Transverse colon (tissue), 4 donors: ENCODE results near the gene ADAMTS14. TPM values are rescaled to one million over a fixed set of nuclear protein-coding genes. Genes with fewer than 3 reads are reported as not detected.

Experiments
- DNase-seq: peaks from one replicate; pipeline ENCODE4 v3.0.0-alpha.2; 2019
- H3K27ac ChIP-seq, 4 donors: fragments of 200-600 bp; sonication (generic); 2 replicates each; pipeline ENCODE4 v1.5.1; 2016 to 2018; ENCODE audit warnings: inconsistent platforms in 4 of 4
- H3K27me3 ChIP-seq: fragments of 200-600 bp; sonication (generic); 2 replicates; pipeline ENCODE4 v1.5.1; 2017; ENCODE audit warnings: inconsistent platforms
- H3K36me3 ChIP-seq, 4 donors: fragments of 200-600 bp; sonication (generic); 2 replicates each; pipeline ENCODE4 v1.5.1; 2017 to 2019; ENCODE audit warnings: inconsistent platforms in 4 of 4
- H3K4me1 ChIP-seq, 4 donors: fragments of 200-600 bp; sonication (generic); 2 replicates each; pipeline ENCODE4 v1.5.1; 2017 to 2020; ENCODE audit warnings: inconsistent platforms in 4 of 4
- H3K4me3 ChIP-seq, 4 donors: fragments of 200-600 bp; sonication (generic); 1 replicate in 1 of 4; 2 replicates in 3 of 4; pipeline versions ENCODE4 v1.5.1 to v1.6.1; 2017 to 2019; ENCODE audit warnings: inconsistent platforms in 4 of 4
- H3K9me3 ChIP-seq, 2 donors: fragments of 200-600 bp; sonication (generic); 2 replicates each; pipeline ENCODE4 v1.5.1; 2017 to 2019; ENCODE audit warnings: inconsistent platforms in 2 of 2
- CTCF ChIP-seq, 5 experiments: fragments of 200-600 bp in 3 of 5; fragments of 450-650 bp in 2 of 5; sonication (generic) in 3 of 5; IDR thresholded peaks; 1 replicate in 2 of 5; 2 replicates in 3 of 5; pipeline ENCODE4 v1.5.1; 2016 to 2017; ENCODE audit warnings: antibody characterized with exemption in 5 of 5, inconsistent platforms in 3 of 5, mild to moderate bottlenecking in 2 of 5, moderate library complexity in 1 of 5
- EP300 ChIP-seq: sonication (generic); formaldehyde crosslinking; IDR thresholded peaks from one replicate; pipeline ENCODE4 v1.6.1; 2017; ENCODE audit warnings: antibody characterized with exemption, low read depth
- POLR2A ChIP-seq: fragments of 450-650 bp; IDR thresholded peaks from one replicate; pipeline ENCODE4 v1.6.1; 2016; ENCODE audit warnings: antibody characterized with exemption, mild to moderate bottlenecking, moderate library complexity
- POLR2AphosphoS5 ChIP-seq, 3 donors: sonication (generic); formaldehyde crosslinking; IDR thresholded peaks; one replicate each; pipeline ENCODE4 v1.6.1; 2016; ENCODE audit warnings: antibody characterized with exemption in 3 of 3
- WGBS, 2 donors: methylation state at CpG; one replicate each; pipeline ENCODE4 v1.1.5; 2018; ENCODE audit warnings: low coverage in 1 of 2; 5-methylcytosine and 5-hydroxymethylcytosine counted together
- in situ Hi-C, 4 donors: fragments of 200-750 bp; cut with MboI; loops; one replicate each; pipeline versions ENCODE4 v1.15.0 to v1.15.1; 2017; ENCODE audit warnings: low sequenced_read_pairs in 3 of 4, low pct_ligation_motif_present in 1 of 4, low pct_unique_long_range_greater_than_20kb in 1 of 4
- intact Hi-C: fragments of 100-400 bp; cut with DNase I; formaldehyde crosslinking; loops from one replicate; pipeline ENCODE4 v1.15.1; 2023; ENCODE audit warnings: low total_unique reads
- total RNA-seq, 4 donors: library from RNA; depleted of rRNA; stranded (reverse); fragments of >200 nt; gene quantifications; one replicate each; pipeline ENCODE4 v1.1.0, GENCODE V29; 2016

The ADAMTS14 gene
- total RNA-seq, 4 donors from 2014 or later = 0.95 to 3.8 (median 1.4) TPM

DNA sequence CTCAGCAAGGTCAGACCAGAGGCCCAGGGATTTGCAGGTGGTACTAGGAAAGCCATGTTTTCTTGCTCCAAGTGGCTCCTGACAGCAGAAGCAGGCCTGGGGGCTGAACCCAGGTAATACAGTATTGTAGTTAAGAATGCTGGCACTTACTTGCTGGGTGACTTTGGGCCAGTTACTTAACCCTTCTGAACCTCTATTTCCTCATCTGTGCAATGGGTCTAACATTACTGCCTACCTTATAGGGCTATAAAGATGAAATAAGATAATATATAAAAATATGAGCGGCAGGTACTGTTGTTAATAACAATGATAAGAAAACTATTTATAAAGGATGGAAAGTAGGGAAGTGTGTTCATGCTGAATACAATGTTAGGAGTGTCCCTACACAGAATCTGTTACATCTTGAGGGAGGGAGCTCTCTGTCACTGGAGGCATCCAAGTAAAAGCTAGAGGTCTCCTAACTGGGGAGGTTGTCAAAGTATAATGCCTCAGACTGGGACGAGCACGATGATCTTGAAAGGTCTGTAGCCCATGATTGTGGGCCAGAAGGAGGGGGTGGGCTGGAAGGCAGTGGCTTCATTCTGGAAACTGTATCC, 26.9 kb downstream of the ADAMTS14 start:
- no peak for DNase-seq
- H3K4me3 ChIP-seq = no peak overlapping the region
- intact Hi-C loops = no loop called here
- WGBS, 2 donors = 88 to 95% methylated on average over 1 to 3 of the region's 3 CpGs
- H3K9me3 ChIP-seq = no peaks in the 10 kb centered on the region
- in situ Hi-C loops = no loop called here
- H3K27ac ChIP-seq = no peak overlapping the region
- no peaks in the 10 kb centered on the region for H3K36me3 ChIP-seq
- peaks cover 0 to 8% (median 0%) of the 10 kb centered on the region in 4 donors for H3K4me1 ChIP-seq
- TF ChIP-seq EP300 (no peak), POLR2AphosphoS5 (IDR thresholded peaks at IDR 0.05) (no peak), POLR2A (no peak), CTCF (IDR thresholded peaks at IDR 0.05) (no peak)
- no peaks in the 10 kb centered on the region for H3K27me3 ChIP-seq

GRCh38 chr10:70699659-70700174, 27.4 kb downstream of the ADAMTS14 start:
- in situ Hi-C loops (no loop called here), intact Hi-C loops (no loop called here)
- H3K36me3 ChIP-seq = no peaks in the 10 kb centered on the region
- no peak overlapping the region for H3K4me3 ChIP-seq
- peaks cover 0 to 4% (median 0%) of the 10 kb centered on the region in 4 donors for H3K4me1 ChIP-seq
- H3K27me3 ChIP-seq = no peaks in the 10 kb centered on the region
- no peaks in the 10 kb centered on the region for H3K9me3 ChIP-seq
- TF ChIP-seq CTCF (IDR thresholded peaks at IDR 0.05) = no peak
- no peak for TF ChIP-seq POLR2AphosphoS5 (IDR thresholded peaks at IDR 0.05)
- TF ChIP-seq POLR2A = no peak
- no peak for TF ChIP-seq EP300
- WGBS, 2 donors = 40 to 80% methylated on average over 1 to 10 of the region's 10 CpGs
- no peak for DNase-seq
- H3K27ac ChIP-seq = no peak overlapping the region

DNA sequence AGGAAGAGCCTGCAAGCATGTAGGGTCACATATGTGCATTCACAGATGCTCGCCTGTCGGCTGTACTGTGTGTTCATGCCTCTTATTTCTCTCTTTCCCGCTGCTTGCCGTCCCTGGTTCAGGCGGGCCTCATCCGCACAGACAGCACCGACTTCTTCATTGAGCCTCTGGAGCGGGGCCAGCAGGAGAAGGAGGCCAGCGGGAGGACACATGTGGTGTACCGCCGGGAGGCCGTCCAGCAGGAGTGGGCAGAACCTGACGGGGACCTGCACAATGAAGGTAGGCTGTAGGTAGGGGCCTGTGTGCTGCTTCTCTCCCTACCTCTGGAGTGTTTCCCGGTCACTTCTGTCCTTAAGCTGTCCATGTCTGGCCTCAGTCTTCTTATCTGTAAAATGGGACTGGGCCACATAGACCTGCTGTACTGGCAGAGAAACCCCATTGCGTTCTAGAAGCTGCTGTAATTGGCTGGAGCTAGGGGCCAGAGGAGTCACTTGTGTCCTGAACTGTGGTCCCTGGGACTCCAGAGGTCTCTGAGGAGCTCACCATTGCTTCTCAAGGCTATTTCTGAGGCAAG, 30.0 kb downstream of the ADAMTS14 start:
- in situ Hi-C loops = no loop called here
- no peak for DNase-seq
- H3K9me3 ChIP-seq = no peaks in the 10 kb centered on the region
- intact Hi-C loops = no loop called here
- 93% methylated on average over 15 of the region's 15 CpGs; no CpG with 5 or more reads in 1 of the 2 donors for WGBS, 2 donors
- no peak overlapping the region for H3K27ac ChIP-seq
- no peaks in the 10 kb centered on the region for H3K27me3 ChIP-seq
- H3K4me3 ChIP-seq = no peak overlapping the region
- TF ChIP-seq POLR2A = no peak
- TF ChIP-seq CTCF (IDR thresholded peaks at IDR 0.05) = no peak
- TF ChIP-seq EP300 = no peak
- no peak for TF ChIP-seq POLR2AphosphoS5 (IDR thresholded peaks at IDR 0.05)
- H3K36me3 ChIP-seq = no peaks in the 10 kb centered on the region
- no peaks in the 10 kb centered on the region for H3K4me1 ChIP-seq

DNA sequence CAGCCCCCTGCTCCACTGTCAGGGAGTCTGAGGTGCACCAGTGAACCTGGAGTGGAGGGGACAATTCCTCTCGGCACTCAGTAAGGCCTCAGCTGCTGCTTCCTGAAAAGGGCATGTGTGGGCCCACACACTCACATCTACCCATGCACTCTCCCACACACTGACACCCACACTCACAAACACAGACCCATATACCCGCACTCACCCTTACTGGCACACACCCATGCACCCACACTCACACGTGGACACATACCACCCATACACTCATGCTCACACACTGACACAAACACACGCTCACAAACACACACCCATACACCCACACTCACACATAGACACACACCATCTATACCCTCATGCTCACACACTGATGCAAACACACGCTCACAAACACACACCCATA, 31.9 kb downstream of the ADAMTS14 start:
- intact Hi-C loops (no loop called here), in situ Hi-C loops (no loop called here)
- DNase-seq = no peak
- TF ChIP-seq CTCF (IDR thresholded peaks at IDR 0.05) = no peak
- no peak for TF ChIP-seq POLR2A
- TF ChIP-seq EP300 = no peak
- TF ChIP-seq POLR2AphosphoS5 (IDR thresholded peaks at IDR 0.05) = no peak
- no peaks in the 10 kb centered on the region for H3K9me3 ChIP-seq
- no peaks in the 10 kb centered on the region for H3K4me1 ChIP-seq
- no peaks in the 10 kb centered on the region for H3K36me3 ChIP-seq
- H3K27ac ChIP-seq = no peak overlapping the region
- H3K4me3 ChIP-seq = no peak overlapping the region
- 65 to 82% methylated on average over 4 to 5 of the region's 5 CpGs for WGBS, 2 donors
- H3K27me3 ChIP-seq = no peaks in the 10 kb centered on the region
